Sigmoid colon (tissue), 7 donors: ENCODE measurements around the gene PRM1. TPM values are rescaled to one million over a fixed set of nuclear protein-coding genes. Genes with fewer than 3 reads are reported as not detected.

Source experiments
- DNase-seq: peaks from one replicate; pipeline ENCODE4 v3.0.0-alpha.2; 2019
- H3K27ac ChIP-seq, 4 donors: fragments of 200-600 bp; sonication (generic); one replicate each; pipeline ENCODE4 v1.5.1; 2016 to 2019; ENCODE audit warnings: mild to moderate bottlenecking in 1 of 4
- H3K27me3 ChIP-seq, 3 donors: fragments of 200-600 bp; sonication (generic); one replicate each; pipeline ENCODE4 v1.5.1; 2019; ENCODE audit warnings: mild to moderate bottlenecking in 1 of 3
- H3K36me3 ChIP-seq, 4 donors: fragments of 200-600 bp; sonication (generic); one replicate each; pipeline ENCODE4 v1.5.1; 2016 to 2019
- H3K4me1 ChIP-seq, 4 donors: fragments of 200-600 bp; sonication (generic); one replicate each; pipeline ENCODE4 v1.5.1; 2017 to 2019
- H3K4me3 ChIP-seq, 4 donors: fragments of 200-600 bp; sonication (generic); one replicate each; pipeline ENCODE4 v1.5.1; 2017 to 2019; ENCODE audit warnings: mild to moderate bottlenecking in 2 of 4, moderate library complexity in 1 of 4
- H3K9me3 ChIP-seq, 4 donors: fragments of 200-600 bp in 3 of 4; sonication (generic) in 3 of 4; one replicate each; pipeline versions ENCODE4 v1.5.1 to v1.6.1; 2013 to 2019
- EP300 ChIP-seq, 4 donors: sonication (generic); formaldehyde crosslinking; IDR thresholded peaks; one replicate each; pipeline ENCODE4 v1.6.1; 2017; ENCODE audit warnings: antibody characterized with exemption in 4 of 4
- POLR2A ChIP-seq, 2 donors: fragments of 450-650 bp; IDR thresholded peaks; one replicate each; pipeline ENCODE4 v1.6.1; 2016; ENCODE audit warnings: antibody characterized with exemption in 2 of 2, mild to moderate bottlenecking in 2 of 2, moderate library complexity in 2 of 2
- POLR2AphosphoS5 ChIP-seq, 4 donors: sonication (generic); formaldehyde crosslinking; IDR thresholded peaks; one replicate each; pipeline ENCODE4 v1.6.1; 2017; ENCODE audit warnings: antibody characterized with exemption in 4 of 4
- WGBS, 2 donors: extraction: QIAGEN DNeasy Blood & Tissue Kit; methylation state at CpG; one replicate each; pipeline ENCODE4 v1.1.7; 2013; 5-methylcytosine and 5-hydroxymethylcytosine counted together
- intact Hi-C: fragments of 100-400 bp; cut with DNase I; formaldehyde crosslinking; loops from one replicate; pipeline ENCODE4 v1.15.1; 2023
- polyA plus RNA-seq, 3 donors: library from polyadenylated mRNA; stranded (reverse); fragments of 200-250 nt; gene quantifications; one replicate each; pipeline ENCODE4 v1.2.3, GENCODE V29; 2013
- total RNA-seq, 4 donors: library from RNA; depleted of rRNA; stranded (reverse); fragments of >200 nt; gene quantifications; one replicate each; pipeline ENCODE4 v1.1.0, GENCODE V29; 2016
- TF ChIP-seq, protein P1 (sequence below), 4 experiments: fragments of 450-650 bp in 3 of 4; fragments of 200-600 bp in 1 of 4; IDR thresholded peaks; one replicate each; pipeline ENCODE4 v1.5.1; 2016 to 2019; ENCODE audit warnings: antibody characterized with exemption in 4 of 4, mild to moderate bottlenecking in 3 of 4, moderate library complexity in 2 of 4
- donor health status: healthy with polysubstance abuse.
- donor health status: Bipolar disorder and iron deficiency.
- donor health status: healthy.

Gene PRM1
- total and polyA plus RNA-seq, 7 donors: not detected

DNA sequence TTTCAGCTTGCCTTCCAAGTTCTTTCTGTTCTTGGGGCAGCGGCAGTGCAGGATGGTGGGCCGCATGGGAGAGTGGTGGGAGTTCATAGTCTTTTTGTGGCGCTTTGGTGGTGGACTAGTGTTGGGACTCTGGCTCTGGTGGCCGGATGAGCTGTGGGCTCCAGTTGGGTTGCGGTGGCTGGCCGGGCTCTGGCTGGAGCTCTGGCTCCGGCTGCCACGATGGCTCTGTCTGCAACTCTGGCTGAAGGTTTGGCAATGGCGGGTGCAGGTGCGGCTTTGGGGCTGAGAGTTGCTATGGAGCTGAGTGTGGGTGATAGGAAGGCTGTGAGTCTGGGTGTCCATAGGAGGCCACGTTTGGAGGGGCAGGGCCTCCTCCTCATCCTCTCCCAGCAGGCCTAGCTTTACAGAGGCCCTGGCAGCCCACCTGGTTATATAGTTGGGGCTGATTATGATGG is 12.2 kb downstream of the PRM1 start, which contains the start of gene TNP2:
Gene TNP2, minus strand, starts transcription at position 405 of the 455 bp plus-strand sequence. Its CDS starts 63 bp downstream, at position 342.
- H3K27ac ChIP-seq: no peak within 1 kb of the TSS
- no peak for DNase-seq
- intact Hi-C loops: no loop called here
- H3K4me1 ChIP-seq: peaks cover 0 to 7% (median 0%) of the 10 kb centered on the region in 4 donors
- TF ChIP-seq POLR2AphosphoS5 (IDR thresholded peaks at IDR 0.05): no peak
- TF ChIP-seq, protein P1, sequence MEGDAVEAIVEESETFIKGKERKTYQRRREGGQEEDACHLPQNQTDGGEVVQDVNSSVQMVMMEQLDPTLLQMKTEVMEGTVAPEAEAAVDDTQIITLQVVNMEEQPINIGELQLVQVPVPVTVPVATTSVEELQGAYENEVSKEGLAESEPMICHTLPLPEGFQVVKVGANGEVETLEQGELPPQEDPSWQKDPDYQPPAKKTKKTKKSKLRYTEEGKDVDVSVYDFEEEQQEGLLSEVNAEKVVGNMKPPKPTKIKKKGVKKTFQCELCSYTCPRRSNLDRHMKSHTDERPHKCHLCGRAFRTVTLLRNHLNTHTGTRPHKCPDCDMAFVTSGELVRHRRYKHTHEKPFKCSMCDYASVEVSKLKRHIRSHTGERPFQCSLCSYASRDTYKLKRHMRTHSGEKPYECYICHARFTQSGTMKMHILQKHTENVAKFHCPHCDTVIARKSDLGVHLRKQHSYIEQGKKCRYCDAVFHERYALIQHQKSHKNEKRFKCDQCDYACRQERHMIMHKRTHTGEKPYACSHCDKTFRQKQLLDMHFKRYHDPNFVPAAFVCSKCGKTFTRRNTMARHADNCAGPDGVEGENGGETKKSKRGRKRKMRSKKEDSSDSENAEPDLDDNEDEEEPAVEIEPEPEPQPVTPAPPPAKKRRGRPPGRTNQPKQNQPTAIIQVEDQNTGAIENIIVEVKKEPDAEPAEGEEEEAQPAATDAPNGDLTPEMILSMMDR (IDR thresholded peaks at IDR 0.05): no peak
- no peak for TF ChIP-seq POLR2A (IDR thresholded peaks at IDR 0.05)
- no peaks in the 10 kb centered on the region for H3K9me3 ChIP-seq
- no peak within 1 kb of the TSS for H3K4me3 ChIP-seq
- H3K36me3 ChIP-seq: no peaks in the 10 kb centered on the region
- no peaks in the 10 kb centered on the region for H3K27me3 ChIP-seq
- WGBS, 2 donors: 94 to 97% methylated on average over 11 of the region's 11 CpGs

DNA sequence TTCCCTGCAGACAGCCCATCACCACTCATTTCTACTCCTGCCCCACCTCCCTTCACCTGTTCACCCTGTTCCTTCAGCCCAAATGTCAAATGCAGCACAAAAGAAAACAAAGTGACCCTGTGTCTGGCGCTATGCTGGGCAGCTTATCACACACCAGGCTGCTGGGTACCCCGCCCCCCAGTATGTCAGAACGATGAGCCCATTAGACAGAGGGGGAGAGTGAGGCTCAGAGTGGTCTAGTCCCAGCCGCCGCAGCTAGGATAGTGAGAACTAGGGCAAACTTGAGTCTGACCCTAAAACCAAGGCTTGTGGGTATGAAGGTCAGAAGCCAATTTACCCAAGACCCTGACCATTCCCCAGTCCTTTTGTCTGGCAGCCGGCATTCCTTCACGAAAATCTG is 16.0 kb downstream of the PRM1 start:
- no peak overlapping the region for H3K4me3 ChIP-seq
- intact Hi-C loops: no loop called here
- H3K36me3 ChIP-seq: no peaks in the 10 kb centered on the region
- DNase-seq: no peak
- TF ChIP-seq EP300 (IDR thresholded peaks at IDR 0.05) (no peak), POLR2AphosphoS5 (IDR thresholded peaks at IDR 0.05) (no peak), POLR2A (IDR thresholded peaks at IDR 0.05) (no peak)
- TF ChIP-seq, protein P1 (IDR thresholded peaks at IDR 0.05): no peak
- no peaks in the 10 kb centered on the region for H3K4me1 ChIP-seq
- no peak overlapping the region for H3K27ac ChIP-seq
- H3K27me3 ChIP-seq: no peaks in the 10 kb centered on the region
- WGBS, 2 donors: 79 to 93% methylated on average over 7 of the region's 7 CpGs
- H3K9me3 ChIP-seq: no peaks in the 10 kb centered on the region

DNA sequence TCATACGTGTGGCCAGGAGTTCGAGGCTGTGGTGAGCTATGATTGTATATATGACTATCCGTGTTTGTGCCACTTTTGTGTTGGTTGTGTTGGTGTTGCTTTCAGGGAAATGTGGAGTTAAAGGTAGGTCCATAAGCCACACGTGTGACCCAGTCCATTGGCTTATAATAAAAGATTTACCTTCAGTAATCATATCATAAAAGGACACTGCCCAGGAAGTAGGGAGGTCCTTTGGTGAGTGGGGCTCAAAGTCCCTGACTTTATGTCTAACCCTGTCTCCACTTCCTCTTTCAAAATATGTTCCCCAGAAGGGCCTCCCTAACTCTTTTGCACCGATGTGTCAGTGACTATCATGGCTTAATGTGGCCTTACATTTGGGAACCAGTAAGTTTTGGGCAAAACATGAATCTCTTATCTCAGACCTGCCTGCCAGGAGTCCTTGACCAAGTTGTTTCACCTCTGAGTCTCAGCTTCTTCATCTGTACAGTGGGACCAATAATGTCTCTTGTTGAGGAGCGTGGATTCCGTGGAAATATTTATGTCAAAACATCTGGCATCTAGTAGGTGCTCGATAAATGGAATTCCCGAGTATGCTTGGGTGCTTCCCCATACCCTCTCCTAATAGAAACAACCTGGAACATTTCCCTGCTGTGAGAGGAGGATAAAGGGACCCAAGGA is 16.8 kb downstream of the PRM1 start:
- no peak overlapping the region for H3K27ac ChIP-seq
- TF ChIP-seq EP300 (IDR thresholded peaks at IDR 0.05) (no peak), POLR2A (IDR thresholded peaks at IDR 0.05) (no peak), POLR2AphosphoS5 (IDR thresholded peaks at IDR 0.05) (no peak)
- TF ChIP-seq, protein P1 (IDR thresholded peaks at IDR 0.05): no peak
- intact Hi-C loops: no loop called here
- DNase-seq: no peak
- H3K27me3 ChIP-seq: no peaks in the 10 kb centered on the region
- peaks cover 0 to 2% (median under 1%) of the 10 kb centered on the region in 4 donors for H3K4me1 ChIP-seq
- 62 to 72% methylated on average over 9 of the region's 9 CpGs for WGBS, 2 donors
- H3K4me3 ChIP-seq: no peak overlapping the region
- H3K9me3 ChIP-seq: no peaks in the 10 kb centered on the region
- no peaks in the 10 kb centered on the region for H3K36me3 ChIP-seq

DNA sequence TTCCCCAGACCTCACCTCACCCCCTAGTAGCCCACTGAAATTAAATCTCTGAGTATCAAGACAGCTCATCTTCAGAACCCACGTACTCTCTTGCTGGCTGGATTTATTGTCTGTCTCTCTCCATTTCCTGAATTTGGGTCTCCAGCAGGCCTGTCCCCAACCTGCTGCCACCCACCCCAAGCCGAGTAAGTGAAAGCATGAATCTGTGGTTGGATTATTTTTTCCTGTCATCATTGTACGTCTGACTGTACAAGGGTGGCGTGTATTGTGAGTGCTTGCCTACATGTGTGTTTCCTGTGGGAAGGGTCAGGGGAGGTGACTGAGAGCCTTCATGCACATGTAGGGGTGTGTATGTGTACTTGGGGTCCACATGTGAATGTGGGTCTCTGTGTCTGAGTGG is 17.4 kb downstream of the PRM1 start:
- Histone ChIP-seq H3K27ac (no peak overlapping the region), H3K9me3 (no peaks in the 10 kb centered on the region), H3K27me3 (no peaks in the 10 kb centered on the region), H3K4me3 (no peak overlapping the region), H3K36me3 (no peaks in the 10 kb centered on the region), H3K4me1 (peaks cover 0 to 7% (median 5%) of the 10 kb centered on the region in 4 donors)
- WGBS, 2 donors: 35 to 54% methylated on average over 4 of the region's 4 CpGs
- DNase-seq: no peak
- intact Hi-C loops: no loop called here
- TF ChIP-seq POLR2A (IDR thresholded peaks at IDR 0.05) (no peak), EP300 (IDR thresholded peaks at IDR 0.05) (no peak), POLR2AphosphoS5 (IDR thresholded peaks at IDR 0.05) (no peak)
- TF ChIP-seq, protein P1 (IDR thresholded peaks at IDR 0.05): no peak
